ENCODE data around the gene TTC7B. TPM values are rescaled to one million over a fixed set of nuclear protein-coding genes. Genes with fewer than 3 reads are reported as not detected.

TTC7B gene
- total RNA-seq, 1 donor from 2014 or later = 83.7 TPM

- DNase-seq (ENCODE audit: extremely low read depth, low read depth, low spot score) = no peak
Observed at GRCh38 chr14:90521930-90522483, 294.2 kb downstream of the TTC7B start.

- no peak for DNase-seq (ENCODE audit: extremely low read depth, low read depth, low spot score)
Observed at GRCh38 chr14:90521084-90521929, 294.9 kb downstream of the TTC7B start.

- DNase-seq (ENCODE audit: extremely low read depth, low read depth, low spot score) = no peak
Observed at GRCh38 chr14:90520326-90520725, 295.9 kb downstream of the TTC7B start.

GRCh38 chr14:90519262-90519920, 296.8 kb downstream of the TTC7B start:
- DNase-seq (ENCODE audit: extremely low read depth, low read depth, low spot score) = no peak

GRCh38 chr14:90518941-90519256, 297.3 kb downstream of the TTC7B start:
- no peak for DNase-seq (ENCODE audit: extremely low read depth, low read depth, low spot score)

GRCh38 chr14:90518069-90518940, 297.9 kb downstream of the TTC7B start:
- DNase-seq (ENCODE audit: extremely low read depth, low read depth, low spot score) = no peak

GRCh38 chr14:90517076-90517841, 299.0 kb downstream of the TTC7B start:
- DNase-seq (ENCODE audit: extremely low read depth, low read depth, low spot score) = no peak

- no peak for DNase-seq (ENCODE audit: extremely low read depth, low read depth, low spot score)
Observed at GRCh38 chr14:90514566-90514965, 301.7 kb downstream of the TTC7B start.

GRCh38 chr14:90514015-90514398, 302.2 kb downstream of the TTC7B start:
- no peak for DNase-seq (ENCODE audit: extremely low read depth, low read depth, low spot score)

GRCh38 chr14:90513161-90514014, 302.8 kb downstream of the TTC7B start:
- no peak for DNase-seq (ENCODE audit: extremely low read depth, low read depth, low spot score)

- DNase-seq (ENCODE audit: extremely low read depth, low read depth, low spot score) = no peak
Observed at GRCh38 chr14:90512329-90512991, 303.8 kb downstream of the TTC7B start.

GRCh38 chr14:90511795-90512328, 304.4 kb downstream of the TTC7B start:
- no peak for DNase-seq (ENCODE audit: extremely low read depth, low read depth, low spot score)

GRCh38 chr14:90511252-90511651, 305.0 kb downstream of the TTC7B start:
- no peak for DNase-seq (ENCODE audit: extremely low read depth, low read depth, low spot score)

GRCh38 chr14:90510159-90510558, 306.1 kb downstream of the TTC7B start:
- no peak for DNase-seq (ENCODE audit: extremely low read depth, low read depth, low spot score)

- DNase-seq (ENCODE audit: extremely low read depth, low read depth, low spot score) = no peak
Observed at GRCh38 chr14:90509403-90509802, 306.8 kb downstream of the TTC7B start.

GRCh38 chr14:90508536-90509254, 307.5 kb downstream of the TTC7B start:
- DNase-seq (ENCODE audit: extremely low read depth, low read depth, low spot score) = no peak

- no peak for DNase-seq (ENCODE audit: extremely low read depth, low read depth, low spot score)
Observed at GRCh38 chr14:90508036-90508435, 308.2 kb downstream of the TTC7B start.

GRCh38 chr14:90507428-90507827, 308.8 kb downstream of the TTC7B start:
- DNase-seq (ENCODE audit: extremely low read depth, low read depth, low spot score) = no peak

Measured in glomerular endothelial cell (primary cell).